HEK293 (cell line): ENCODE results near the gene RABGGTA.

Source experiments
- CTCF ChIA-PET: fragments of 350-600 bp; formaldehyde crosslinking; extraction: SDS; loops from one replicate; lab custom pipeline; 2021; ENCODE audit warnings: antibody characterized with exemption; lab: Yijun Ruan, JAX
- POLR2A ChIA-PET: fragments of 300-600 bp; formaldehyde crosslinking; extraction: SDS; loops from one replicate; lab custom pipeline; 2020; ENCODE audit warnings: antibody characterized with exemption, inconsistent platforms; lab: Yijun Ruan, JAX
- H3K27ac ChIP-seq: fragments of 200-500 bp; sonication (Bioruptor generic); 2 replicates; pipeline ENCODE4 v1.5.1; 2014; ENCODE audit warnings: low read depth, low read length, control low read depth, inconsistent platforms; ENCODE audit errors: extremely low read depth
- H3K36me3 ChIP-seq, 2 experiments: fragments of 200-500 bp in 1 of 2; sonication (Bioruptor generic) in 1 of 2; 1 replicate in 1 of 2; 2 replicates in 1 of 2; pipeline ENCODE4 v1.5.1; 2014 to 2017; ENCODE audit warnings: inconsistent platforms in 2 of 2, low read length in 2 of 2; ENCODE audit not compliant: control insufficient read depth in 2 of 2, insufficient read depth in 1 of 2
- H3K4me1 ChIP-seq: fragments of 200-500 bp; sonication (Bioruptor generic); 2 replicates; pipeline ENCODE4 v1.5.1; 2014; ENCODE audit warnings: mild to moderate bottlenecking, low read length, inconsistent platforms; ENCODE audit not compliant: control insufficient read depth, insufficient read depth
- H3K4me3 ChIP-seq: 2 replicates; pipeline ENCODE4 v1.5.1; 2011; ENCODE audit warnings: low read depth, mild to moderate bottlenecking, control low read depth, low read length, moderate library complexity
- H3K9me3 ChIP-seq: fragments of 200-500 bp; sonication (Bioruptor generic); 2 replicates; pipeline ENCODE4 v1.5.1; 2014; ENCODE audit warnings: low read depth, low read length, inconsistent platforms; ENCODE audit not compliant: control insufficient read depth, insufficient read depth
- GLIS2 ChIP-seq: fragments of 450-650 bp; formaldehyde crosslinking; IDR thresholded peaks from 2 replicates; pipeline ENCODE4 v1.5.1; 2016; ENCODE audit warnings: missing biosample characterization, missing genetic modification characterization
- KLF16 ChIP-seq: fragments of 450-650 bp; formaldehyde crosslinking; IDR thresholded peaks from 2 replicates; pipeline ENCODE4 v1.5.1; 2017; ENCODE audit warnings: missing biosample characterization, missing genetic modification characterization
- MEIS1 ChIP-seq: sonication (generic); formaldehyde crosslinking; IDR thresholded peaks from 2 replicates; pipeline ENCODE4 v1.8.1; 2022; ENCODE audit warnings: missing genetic modification reagents, mild to moderate bottlenecking, borderline replicate concordance
- REPIN1 ChIP-seq: fragments of 450-650 bp; formaldehyde crosslinking; IDR thresholded peaks from 2 replicates; pipeline ENCODE4 v1.5.1; 2017; ENCODE audit warnings: missing biosample characterization, missing genetic modification characterization, low read depth
- SCRT2 ChIP-seq: fragments of 450-650 bp; formaldehyde crosslinking; IDR thresholded peaks from 2 replicates; pipeline ENCODE4 v1.5.1; 2016; ENCODE audit warnings: missing biosample characterization, missing genetic modification characterization
- ZBTB17 ChIP-seq: fragments of 450-650 bp; formaldehyde crosslinking; IDR thresholded peaks from 2 replicates; pipeline ENCODE4 v1.5.1; 2016; ENCODE audit warnings: missing biosample characterization, missing genetic modification characterization
- ZBTB20 ChIP-seq: fragments of 450-650 bp; formaldehyde crosslinking; IDR thresholded peaks from 2 replicates; pipeline ENCODE4 v1.5.1; 2016; ENCODE audit warnings: missing biosample characterization, missing genetic modification characterization
- ZBTB21 ChIP-seq: fragments of 450-650 bp; formaldehyde crosslinking; IDR thresholded peaks from 2 replicates; pipeline ENCODE4 v1.5.1; 2017; ENCODE audit warnings: missing biosample characterization, missing genetic modification characterization
- ZEB2 ChIP-seq: fragments of 450-650 bp; formaldehyde crosslinking; IDR thresholded peaks from 2 replicates; pipeline ENCODE4 v1.5.1; 2016; ENCODE audit warnings: missing biosample characterization, missing genetic modification characterization
- ZFP37 ChIP-seq: fragments of 450-650 bp; formaldehyde crosslinking; IDR thresholded peaks from 2 replicates; pipeline ENCODE4 v1.5.1; 2016; ENCODE audit warnings: missing biosample characterization, missing genetic modification characterization
- ZFP69B ChIP-seq: fragments of 450-650 bp; formaldehyde crosslinking; IDR thresholded peaks from 2 replicates; pipeline ENCODE4 v1.5.1; 2016; ENCODE audit warnings: missing biosample characterization, missing genetic modification characterization
- ZNF184 ChIP-seq: fragments of 450-650 bp; IDR thresholded peaks from 2 replicates; pipeline ENCODE4 v1.5.1; 2018; ENCODE audit warnings: missing biosample characterization, mild to moderate bottlenecking, missing genetic modification characterization
- ZNF23 ChIP-seq: fragments of 450-650 bp; formaldehyde crosslinking; IDR thresholded peaks from 2 replicates; pipeline ENCODE4 v1.5.1; 2016; ENCODE audit warnings: missing biosample characterization, missing genetic modification characterization, borderline replicate concordance
- ZNF292 ChIP-seq: fragments of 450-650 bp; formaldehyde crosslinking; IDR thresholded peaks from 2 replicates; pipeline ENCODE4 v1.5.1; 2016; ENCODE audit warnings: low read depth, missing biosample characterization, missing genetic modification characterization, borderline replicate concordance
- ZNF335 ChIP-seq: fragments of 450-650 bp; formaldehyde crosslinking; conservative IDR thresholded peaks from 2 replicates; pipeline ENCODE4 v1.5.1; 2016; ENCODE audit warnings: missing biosample characterization, missing genetic modification characterization
- ZNF629 ChIP-seq: fragments of 450-650 bp; formaldehyde crosslinking; IDR thresholded peaks from 2 replicates; pipeline ENCODE4 v1.5.1; 2017; ENCODE audit warnings: missing biosample characterization, missing genetic modification characterization
- ZNF660 ChIP-seq: fragments of 450-650 bp; IDR thresholded peaks from 2 replicates; pipeline ENCODE4 v1.5.1; 2018; ENCODE audit warnings: missing biosample characterization, mild to moderate bottlenecking, missing genetic modification characterization
- ZNF664 ChIP-seq: fragments of 450-650 bp; formaldehyde crosslinking; IDR thresholded peaks from 2 replicates; pipeline ENCODE4 v1.5.1; 2016; ENCODE audit warnings: missing biosample characterization, missing genetic modification characterization
- TF ChIP-seq, protein P1 (sequence below): fragments of 450-650 bp; formaldehyde crosslinking; IDR thresholded peaks from 2 replicates; pipeline ENCODE4 v1.5.1; 2016; ENCODE audit warnings: missing biosample characterization, missing genetic modification characterization
- TF ChIP-seq, protein P2 (sequence below): fragments of 450-650 bp; formaldehyde crosslinking; IDR thresholded peaks from 2 replicates; pipeline ENCODE4 v1.5.1; 2016; ENCODE audit warnings: missing biosample characterization, missing genetic modification characterization
- TF ChIP-seq, protein P3 (sequence below): fragments of 450-650 bp; formaldehyde crosslinking; IDR thresholded peaks from 2 replicates; pipeline ENCODE4 v1.5.1; 2016; ENCODE audit warnings: missing biosample characterization, missing genetic modification characterization
- TF ChIP-seq, protein P4 (sequence below): fragments of 450-650 bp; formaldehyde crosslinking; IDR thresholded peaks from 2 replicates; pipeline ENCODE4 v1.5.1; 2016; ENCODE audit warnings: missing biosample characterization, missing genetic modification characterization, borderline replicate concordance
- TF ChIP-seq, protein P5 (sequence below): fragments of 450-650 bp; formaldehyde crosslinking; IDR thresholded peaks from 2 replicates; pipeline ENCODE4 v1.5.1; 2016; ENCODE audit warnings: missing biosample characterization, missing genetic modification characterization

The RABGGTA gene

DNA sequence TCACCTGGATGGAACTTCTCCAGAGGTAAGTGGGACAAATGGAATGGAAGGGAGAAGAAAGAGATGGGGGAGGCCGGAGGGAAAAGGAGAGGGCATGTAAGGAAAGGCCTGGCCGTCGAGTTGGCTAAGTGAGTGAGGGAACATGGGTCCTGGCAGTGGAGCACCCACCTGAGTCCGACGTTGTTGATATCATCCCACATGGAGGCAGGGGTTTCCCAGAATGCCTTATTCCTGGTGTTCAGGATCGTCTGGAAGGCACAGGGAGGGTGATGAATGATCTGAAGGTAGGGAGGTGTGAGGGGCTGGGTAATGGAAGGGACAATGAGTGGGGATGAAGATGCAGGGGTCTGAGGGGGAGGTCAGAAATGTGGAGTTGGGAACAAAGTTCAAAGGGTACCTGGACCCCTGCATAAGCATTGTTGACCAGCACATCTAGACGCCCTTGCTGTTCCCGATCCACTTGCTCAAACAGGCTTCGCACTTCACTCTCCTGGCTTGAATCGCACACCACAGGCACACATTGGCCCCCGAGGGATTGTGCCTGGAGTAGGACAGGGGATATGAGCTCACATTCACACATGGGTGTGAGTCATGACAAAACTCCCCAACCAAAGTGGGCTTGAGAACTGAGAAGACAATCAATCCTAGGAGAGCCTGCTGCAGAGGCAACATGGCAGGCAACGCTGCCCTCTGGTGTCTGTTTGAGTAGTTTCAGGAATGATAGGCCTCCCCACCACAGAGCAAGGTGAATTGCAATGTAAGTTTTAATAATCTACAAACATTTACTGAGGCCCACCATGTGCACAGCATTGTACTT lies 25.2 kb upstream of the RABGGTA start:
- Histone ChIP-seq H3K27ac (no peak overlapping the region), H3K4me3 (no peak overlapping the region)
- TF ChIP-seq ZBTB17 (tag by site-specific recombination) (peak; percentile 63), SCRT2 (tag by site-specific recombination) (0 out of 2 replicates have a peak, but pooled peaks have one; percentile 12), ZNF23 (tag by site-specific recombination) (no peak), ZNF184 (peak; percentile 72; the same call in 1 of the 2 replicates), ZNF660 (tag by site-specific recombination) (peak; percentile 99), ZFP37 (no peak), GLIS2 (tag by site-specific recombination) (peak; percentile 36), ZNF629 (peak; percentile 91), MEIS1 (no peak), REPIN1 (no peak), ZBTB21 (tag by site-specific recombination) (peak; percentile 71), ZBTB20 (tag by site-specific recombination) (peak; percentile 30; the same call in 1 of the 2 replicates), KLF16 (tag by site-specific recombination) (no peak), ZFP69B (tag by site-specific recombination) (0 out of 2 replicates have a peak, but pooled peaks have one; percentile 15), ZEB2 (tag by site-specific recombination) (peak; percentile 54; the same call in 1 of the 2 replicates), ZNF292 (tag by site-specific recombination) (peak; percentile 7; the same call in 1 of the 2 replicates), ZNF664 (tag by site-specific recombination) (no peak), ZNF335 (tag by site-specific recombination) (peak; percentile 47)
- TF ChIP-seq, protein P1, sequence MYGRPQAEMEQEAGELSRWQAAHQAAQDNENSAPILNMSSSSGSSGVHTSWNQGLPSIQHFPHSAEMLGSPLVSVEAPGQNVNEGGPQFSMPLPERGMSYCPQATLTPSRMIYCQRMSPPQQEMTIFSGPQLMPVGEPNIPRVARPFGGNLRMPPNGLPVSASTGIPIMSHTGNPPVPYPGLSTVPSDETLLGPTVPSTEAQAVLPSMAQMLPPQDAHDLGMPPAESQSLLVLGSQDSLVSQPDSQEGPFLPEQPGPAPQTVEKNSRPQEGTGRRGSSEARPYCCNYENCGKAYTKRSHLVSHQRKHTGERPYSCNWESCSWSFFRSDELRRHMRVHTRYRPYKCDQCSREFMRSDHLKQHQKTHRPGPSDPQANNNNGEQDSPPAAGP = peak; percentile 31; the same call in 1 of the 2 replicates
- TF ChIP-seq, protein P2, sequence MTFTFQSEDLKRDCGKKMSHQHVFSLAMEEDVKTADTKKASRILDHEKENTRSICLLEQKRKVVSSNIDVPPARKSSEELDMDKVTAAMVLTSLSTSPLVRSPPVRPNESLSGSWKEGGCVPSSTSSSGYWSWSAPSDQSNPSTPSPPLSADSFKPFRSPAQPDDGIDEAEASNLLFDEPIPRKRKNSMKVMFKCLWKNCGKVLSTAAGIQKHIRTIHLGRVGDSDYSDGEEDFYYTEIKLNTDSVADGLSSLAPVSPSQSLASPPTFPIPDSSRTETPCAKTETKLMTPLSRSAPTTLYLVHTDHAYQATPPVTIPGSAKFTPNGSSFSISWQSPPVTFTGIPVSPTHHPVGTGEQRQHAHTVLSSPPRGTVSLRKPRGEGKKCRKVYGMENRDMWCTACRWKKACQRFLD = no peak
- TF ChIP-seq, protein P3, sequence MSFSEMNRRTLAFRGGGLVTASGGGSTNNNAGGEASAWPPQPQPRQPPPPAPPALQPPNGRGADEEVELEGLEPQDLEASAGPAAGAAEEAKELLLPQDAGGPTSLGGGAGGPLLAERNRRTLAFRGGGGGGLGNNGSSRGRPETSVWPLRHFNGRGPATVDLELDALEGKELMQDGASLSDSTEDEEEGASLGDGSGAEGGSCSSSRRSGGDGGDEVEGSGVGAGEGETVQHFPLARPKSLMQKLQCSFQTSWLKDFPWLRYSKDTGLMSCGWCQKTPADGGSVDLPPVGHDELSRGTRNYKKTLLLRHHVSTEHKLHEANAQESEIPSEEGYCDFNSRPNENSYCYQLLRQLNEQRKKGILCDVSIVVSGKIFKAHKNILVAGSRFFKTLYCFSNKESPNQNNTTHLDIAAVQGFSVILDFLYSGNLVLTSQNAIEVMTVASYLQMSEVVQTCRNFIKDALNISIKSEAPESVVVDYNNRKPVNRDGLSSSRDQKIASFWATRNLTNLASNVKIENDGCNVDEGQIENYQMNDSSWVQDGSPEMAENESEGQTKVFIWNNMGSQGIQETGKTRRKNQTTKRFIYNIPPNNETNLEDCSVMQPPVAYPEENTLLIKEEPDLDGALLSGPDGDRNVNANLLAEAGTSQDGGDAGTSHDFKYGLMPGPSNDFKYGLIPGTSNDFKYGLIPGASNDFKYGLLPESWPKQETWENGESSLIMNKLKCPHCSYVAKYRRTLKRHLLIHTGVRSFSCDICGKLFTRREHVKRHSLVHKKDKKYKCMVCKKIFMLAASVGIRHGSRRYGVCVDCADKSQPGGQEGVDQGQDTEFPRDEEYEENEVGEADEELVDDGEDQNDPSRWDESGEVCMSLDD = no peak
- TF ChIP-seq, protein P4, sequence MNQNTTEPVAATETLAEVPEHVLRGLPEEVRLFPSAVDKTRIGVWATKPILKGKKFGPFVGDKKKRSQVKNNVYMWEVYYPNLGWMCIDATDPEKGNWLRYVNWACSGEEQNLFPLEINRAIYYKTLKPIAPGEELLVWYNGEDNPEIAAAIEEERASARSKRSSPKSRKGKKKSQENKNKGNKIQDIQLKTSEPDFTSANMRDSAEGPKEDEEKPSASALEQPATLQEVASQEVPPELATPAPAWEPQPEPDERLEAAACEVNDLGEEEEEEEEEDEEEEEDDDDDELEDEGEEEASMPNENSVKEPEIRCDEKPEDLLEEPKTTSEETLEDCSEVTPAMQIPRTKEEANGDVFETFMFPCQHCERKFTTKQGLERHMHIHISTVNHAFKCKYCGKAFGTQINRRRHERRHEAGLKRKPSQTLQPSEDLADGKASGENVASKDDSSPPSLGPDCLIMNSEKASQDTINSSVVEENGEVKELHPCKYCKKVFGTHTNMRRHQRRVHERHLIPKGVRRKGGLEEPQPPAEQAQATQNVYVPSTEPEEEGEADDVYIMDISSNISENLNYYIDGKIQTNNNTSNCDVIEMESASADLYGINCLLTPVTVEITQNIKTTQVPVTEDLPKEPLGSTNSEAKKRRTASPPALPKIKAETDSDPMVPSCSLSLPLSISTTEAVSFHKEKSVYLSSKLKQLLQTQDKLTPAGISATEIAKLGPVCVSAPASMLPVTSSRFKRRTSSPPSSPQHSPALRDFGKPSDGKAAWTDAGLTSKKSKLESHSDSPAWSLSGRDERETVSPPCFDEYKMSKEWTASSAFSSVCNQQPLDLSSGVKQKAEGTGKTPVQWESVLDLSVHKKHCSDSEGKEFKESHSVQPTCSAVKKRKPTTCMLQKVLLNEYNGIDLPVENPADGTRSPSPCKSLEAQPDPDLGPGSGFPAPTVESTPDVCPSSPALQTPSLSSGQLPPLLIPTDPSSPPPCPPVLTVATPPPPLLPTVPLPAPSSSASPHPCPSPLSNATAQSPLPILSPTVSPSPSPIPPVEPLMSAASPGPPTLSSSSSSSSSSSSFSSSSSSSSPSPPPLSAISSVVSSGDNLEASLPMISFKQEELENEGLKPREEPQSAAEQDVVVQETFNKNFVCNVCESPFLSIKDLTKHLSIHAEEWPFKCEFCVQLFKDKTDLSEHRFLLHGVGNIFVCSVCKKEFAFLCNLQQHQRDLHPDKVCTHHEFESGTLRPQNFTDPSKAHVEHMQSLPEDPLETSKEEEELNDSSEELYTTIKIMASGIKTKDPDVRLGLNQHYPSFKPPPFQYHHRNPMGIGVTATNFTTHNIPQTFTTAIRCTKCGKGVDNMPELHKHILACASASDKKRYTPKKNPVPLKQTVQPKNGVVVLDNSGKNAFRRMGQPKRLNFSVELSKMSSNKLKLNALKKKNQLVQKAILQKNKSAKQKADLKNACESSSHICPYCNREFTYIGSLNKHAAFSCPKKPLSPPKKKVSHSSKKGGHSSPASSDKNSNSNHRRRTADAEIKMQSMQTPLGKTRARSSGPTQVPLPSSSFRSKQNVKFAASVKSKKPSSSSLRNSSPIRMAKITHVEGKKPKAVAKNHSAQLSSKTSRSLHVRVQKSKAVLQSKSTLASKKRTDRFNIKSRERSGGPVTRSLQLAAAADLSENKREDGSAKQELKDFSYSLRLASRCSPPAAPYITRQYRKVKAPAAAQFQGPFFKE (tag by site-specific recombination) = no peak
- TF ChIP-seq, protein P5, sequence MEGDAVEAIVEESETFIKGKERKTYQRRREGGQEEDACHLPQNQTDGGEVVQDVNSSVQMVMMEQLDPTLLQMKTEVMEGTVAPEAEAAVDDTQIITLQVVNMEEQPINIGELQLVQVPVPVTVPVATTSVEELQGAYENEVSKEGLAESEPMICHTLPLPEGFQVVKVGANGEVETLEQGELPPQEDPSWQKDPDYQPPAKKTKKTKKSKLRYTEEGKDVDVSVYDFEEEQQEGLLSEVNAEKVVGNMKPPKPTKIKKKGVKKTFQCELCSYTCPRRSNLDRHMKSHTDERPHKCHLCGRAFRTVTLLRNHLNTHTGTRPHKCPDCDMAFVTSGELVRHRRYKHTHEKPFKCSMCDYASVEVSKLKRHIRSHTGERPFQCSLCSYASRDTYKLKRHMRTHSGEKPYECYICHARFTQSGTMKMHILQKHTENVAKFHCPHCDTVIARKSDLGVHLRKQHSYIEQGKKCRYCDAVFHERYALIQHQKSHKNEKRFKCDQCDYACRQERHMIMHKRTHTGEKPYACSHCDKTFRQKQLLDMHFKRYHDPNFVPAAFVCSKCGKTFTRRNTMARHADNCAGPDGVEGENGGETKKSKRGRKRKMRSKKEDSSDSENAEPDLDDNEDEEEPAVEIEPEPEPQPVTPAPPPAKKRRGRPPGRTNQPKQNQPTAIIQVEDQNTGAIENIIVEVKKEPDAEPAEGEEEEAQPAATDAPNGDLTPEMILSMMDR (tag by site-specific recombination) = peak; percentile 74

More for the DNA sequence above, 25.2 kb upstream of the RABGGTA start:
- Histone ChIP-seq H3K4me1 (peaks cover 12% of the 10 kb centered on the region), H3K9me3 (no peaks in the 10 kb centered on the region), H3K36me3 (peaks cover 14 to 44% of the 10 kb centered on the region in 2 experiments)
- POLR2A ChIA-PET = interaction anchor here (1.5 to 5.4 kb wide), 3 partner anchors 25 to 82 kb away, joined by 5 to 62 read pairs (median 10); partner anchors contain the start of genes RABGGTA and TINF2
- CTCF ChIA-PET = interaction anchor here (0.6 to 5.7 kb wide), 30 partner anchors 8 to 282 kb away, joined by 3 to 133 read pairs (median 5); partner anchors contain the start of genes ADCY4, CIDEB, IPO4 and LTB4R2
